Measurements from ENCODE around the gene GON4L.
"Not testable (repeated sequence)": the region's sequence is repeated elsewhere in the genome, so short reads cannot be mapped to it uniquely, and the experiment has no call there.

Gene GON4L

DNA sequence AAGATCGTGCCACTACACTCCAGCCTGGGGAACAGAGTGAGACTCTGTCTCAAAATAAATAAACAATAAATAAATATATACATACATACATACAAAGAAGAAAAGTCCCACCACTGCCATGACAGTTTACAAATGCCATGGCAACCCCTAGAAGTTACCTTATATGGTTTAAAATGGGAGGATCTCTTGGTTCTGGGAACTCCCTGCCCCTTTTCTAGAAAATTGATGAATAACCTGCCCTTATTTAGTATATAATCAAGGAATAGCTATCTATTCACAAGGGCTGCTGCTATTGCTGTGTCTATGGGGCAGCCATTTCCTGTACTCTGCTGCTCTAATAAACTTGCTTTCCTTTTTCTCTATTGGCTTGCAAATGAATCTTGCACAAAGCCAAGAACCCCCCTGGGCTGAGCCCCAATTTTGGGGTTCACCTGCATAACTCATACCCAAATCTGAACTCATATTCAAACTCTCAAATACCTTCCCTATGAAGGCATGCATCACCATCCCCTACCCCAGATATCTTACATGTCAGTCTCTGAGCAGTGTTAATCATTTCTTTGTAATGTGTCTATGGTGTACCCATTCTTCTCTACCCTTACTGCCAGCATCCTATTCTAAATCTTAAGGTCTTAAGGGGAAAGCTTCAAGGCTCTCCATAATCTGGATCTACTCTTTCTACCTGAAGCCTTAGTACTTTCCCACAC lies 9.0 kb downstream of the GON4L start:
- H3K9me3 ChIP-seq (ENCODE audit: control insufficient read depth, low read length): no peaks in the 10 kb centered on the region
- no peak overlapping the region for H3K4me3 ChIP-seq (ENCODE audit: low read depth, low read length)
- no peaks in the 10 kb centered on the region for H3K36me3 ChIP-seq (ENCODE audit: control insufficient read depth, insufficient read depth, low read length)
- no peak overlapping the region for H3K27ac ChIP-seq
- H3K27me3 ChIP-seq (ENCODE audit: control insufficient read depth, insufficient read depth, low read length): no peaks in the 10 kb centered on the region
- H3K79me2 ChIP-seq: peaks cover 23% of the 10 kb centered on the region
- no peak overlapping the region for H2AFZ ChIP-seq
- no peak overlapping the region for H3K9ac ChIP-seq
- no peaks in the 10 kb centered on the region for H3K4me1 ChIP-seq
- no peak for TF ChIP-seq CTCF (IDR thresholded peaks at IDR 0.05)
- H3K4me2 ChIP-seq (ENCODE audit: low read length): no peak overlapping the region

DNA sequence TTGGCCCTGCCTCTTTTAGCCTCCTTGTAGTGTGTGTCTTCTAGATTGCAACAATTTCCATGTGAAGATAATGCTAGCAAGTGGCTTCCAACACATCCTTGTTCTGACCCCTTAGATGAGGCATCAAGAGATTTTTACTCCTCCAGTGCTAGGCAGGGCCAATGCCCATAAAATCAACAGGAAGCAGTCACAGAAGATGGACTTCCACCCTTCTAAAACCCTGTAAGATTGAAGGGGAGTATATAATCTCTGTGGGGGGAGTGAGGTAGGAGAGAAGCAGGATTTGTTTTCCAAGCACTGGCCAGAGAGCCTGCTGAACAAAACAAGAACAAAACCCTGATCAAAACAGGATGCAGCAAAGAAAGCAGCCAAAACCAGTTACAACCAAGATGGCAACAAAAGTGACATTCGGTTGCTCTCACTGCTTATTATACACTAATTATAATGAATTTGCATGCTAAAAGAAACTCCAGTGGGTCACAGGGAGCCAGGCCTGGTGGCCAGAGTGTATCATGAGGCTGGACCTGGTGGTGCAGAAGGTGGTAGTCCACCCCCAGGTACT lies 12.1 kb downstream of the GON4L start:
- no peaks in the 10 kb centered on the region for H3K36me3 ChIP-seq (ENCODE audit: control insufficient read depth, insufficient read depth, low read length)
- no peak overlapping the region for H3K9ac ChIP-seq
- no peak overlapping the region for H3K4me2 ChIP-seq (ENCODE audit: low read length)
- H3K4me3 ChIP-seq (ENCODE audit: low read depth, low read length): no peak overlapping the region
- peaks cover 20% of the 10 kb centered on the region for H3K79me2 ChIP-seq
- no peak for TF ChIP-seq CTCF (IDR thresholded peaks at IDR 0.05)
- no peak overlapping the region for H2AFZ ChIP-seq
- no peak overlapping the region for H3K27ac ChIP-seq
- no peaks in the 10 kb centered on the region for H3K4me1 ChIP-seq
- H3K27me3 ChIP-seq (ENCODE audit: control insufficient read depth, insufficient read depth, low read length): no peaks in the 10 kb centered on the region
- no peaks in the 10 kb centered on the region for H3K9me3 ChIP-seq (ENCODE audit: control insufficient read depth, low read length)

- Histone ChIP-seq H3K27me3 (ENCODE audit: control insufficient read depth, insufficient read depth, low read length) (no peaks in the 10 kb centered on the region), H3K4me2 (ENCODE audit: low read length) (no peak overlapping the region), H3K4me1 (no peaks in the 10 kb centered on the region), H3K36me3 (ENCODE audit: control insufficient read depth, insufficient read depth, low read length) (no peaks in the 10 kb centered on the region), H3K9ac (no peak overlapping the region), H3K27ac (no peak overlapping the region), H2AFZ (no peak overlapping the region), H3K79me2 (peaks cover 11% of the 10 kb centered on the region), H3K4me3 (ENCODE audit: low read depth, low read length) (no peak overlapping the region), H3K9me3 (ENCODE audit: control insufficient read depth, low read length) (no peaks in the 10 kb centered on the region)
- no peak for TF ChIP-seq CTCF (IDR thresholded peaks at IDR 0.05)
These were observed 16.6 kb downstream of the GON4L start for GRCh38 chr1:155840386-155840785.

DNA sequence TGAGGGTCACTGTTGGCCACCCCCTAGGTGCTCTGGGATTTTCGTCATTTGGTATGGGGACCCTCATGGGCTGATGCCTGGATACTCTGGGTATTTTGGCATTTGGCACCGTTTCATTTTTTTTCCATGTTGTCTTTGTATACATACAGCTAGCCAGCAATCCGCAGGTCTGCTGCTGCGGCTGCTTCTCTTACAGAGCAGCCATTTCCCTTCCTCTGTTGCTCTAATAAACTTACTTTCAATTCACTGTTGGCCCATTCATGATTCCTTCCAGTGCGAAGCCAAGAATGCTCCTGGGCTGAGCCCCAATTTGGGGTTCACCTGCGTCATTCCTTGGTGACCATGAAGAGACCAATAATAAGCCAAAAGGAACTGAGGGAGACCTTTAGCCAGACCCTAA lies 21.5 kb downstream of the GON4L start:
- Histone ChIP-seq H2AFZ (no peak overlapping the region), H3K79me2 (no peaks in the 10 kb centered on the region), H3K4me2 (ENCODE audit: low read length) (no peak overlapping the region), H3K27me3 (ENCODE audit: control insufficient read depth, insufficient read depth, low read length) (no peaks in the 10 kb centered on the region), H3K9me3 (ENCODE audit: control insufficient read depth, low read length) (no peaks in the 10 kb centered on the region), H3K36me3 (ENCODE audit: control insufficient read depth, insufficient read depth, low read length) (no peaks in the 10 kb centered on the region), H3K4me1 (no peaks in the 10 kb centered on the region), H3K27ac (no peak overlapping the region), H3K4me3 (ENCODE audit: low read depth, low read length) (no peak overlapping the region), H3K9ac (no peak overlapping the region)
- no peak for TF ChIP-seq CTCF (IDR thresholded peaks at IDR 0.05)

DNA sequence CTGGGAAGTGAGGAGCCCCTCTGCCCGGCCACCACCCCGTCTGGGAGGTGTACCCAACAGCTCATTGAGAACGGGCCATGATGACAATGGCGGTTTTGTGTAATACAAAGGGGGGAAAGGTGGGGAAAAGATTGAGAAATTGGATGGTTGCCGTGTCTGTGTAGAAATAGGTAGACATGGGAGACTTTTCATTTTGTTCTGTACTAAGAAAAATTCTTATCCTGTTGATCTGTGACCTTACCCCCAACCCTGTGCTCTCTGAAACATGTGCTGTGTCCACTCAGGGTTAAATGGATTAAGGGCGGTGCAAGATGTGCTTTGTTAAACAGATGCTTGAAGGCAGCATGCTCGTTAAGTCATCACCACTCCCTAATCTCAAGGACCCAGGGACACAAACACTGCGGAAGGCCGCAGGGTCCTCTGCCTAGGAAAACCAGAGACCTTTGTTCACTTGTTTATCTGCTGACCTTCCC lies 22.1 kb downstream of the GON4L start:
- not testable (repeated sequence) for H3K79me2 ChIP-seq; H3K36me3 ChIP-seq (ENCODE audit: control insufficient read depth, insufficient read depth, low read length); H3K4me1 ChIP-seq; H3K27me3 ChIP-seq (ENCODE audit: control insufficient read depth, insufficient read depth, low read length); H3K4me2 ChIP-seq (ENCODE audit: low read length); H3K9ac ChIP-seq; H2AFZ ChIP-seq; H3K4me3 ChIP-seq (ENCODE audit: low read depth, low read length); H3K9me3 ChIP-seq (ENCODE audit: control insufficient read depth, low read length); H3K27ac ChIP-seq
